Left cardiac atrium (tissue), 4 donors: ENCODE data around the gene PSME2. TPM values are rescaled to one million over a fixed set of nuclear protein-coding genes. Genes with fewer than 3 reads are reported as not detected.
A peak's percentile ranks its signal among the peaks of the same experiment; 100 is the strongest.

Experiments used
- ATAC-seq, 2 donors: fragments of 200-7000 bp; cut with Tn5 transposase; one replicate each; pipeline ENCODE4 v1.9.1; 2020; ENCODE audit warnings: mild to moderate bottlenecking in 2 of 2, moderate library complexity in 2 of 2
- DNase-seq: peaks from one replicate; pipeline ENCODE4 v3.0.0-alpha.2; 2020
- intact Hi-C, 2 donors: fragments of 100-400 bp; cut with DNase I; formaldehyde crosslinking; loops; one replicate each; pipeline versions ENCODE4 v1.14.1 to v1.15.1; 2022 to 2023
- microRNA-seq, 2 donors: library from miRNA; unstranded; fragments of <30 nt; microRNA quantifications; one replicate each; pipeline ENCODE4 v1.2.0, GENCODE V29; 2020
- total RNA-seq, 2 donors: library from RNA; stranded (reverse); fragmentation: NEBNext Ultra II Directional; extraction: Animal tissue kit (Norgen Biotek cat#: 25700); gene quantifications; one replicate each; pipeline ENCODE4 v1.2.1, GENCODE V29; 2021
- donor health status: DM: no; HTN: yes; CAD: no.
- donor health status: DM: no; HTN: yes; CAD: no; lungs with severe emphysema.
- donor health status: DM: yes; HTN: yes; CAD: no.
- donor health status: Dilated cardiomyopathy.

The PSME2 gene
- total RNA-seq, 2 donors from 2014 or later = 65.5 to 84.2 TPM

DNA sequence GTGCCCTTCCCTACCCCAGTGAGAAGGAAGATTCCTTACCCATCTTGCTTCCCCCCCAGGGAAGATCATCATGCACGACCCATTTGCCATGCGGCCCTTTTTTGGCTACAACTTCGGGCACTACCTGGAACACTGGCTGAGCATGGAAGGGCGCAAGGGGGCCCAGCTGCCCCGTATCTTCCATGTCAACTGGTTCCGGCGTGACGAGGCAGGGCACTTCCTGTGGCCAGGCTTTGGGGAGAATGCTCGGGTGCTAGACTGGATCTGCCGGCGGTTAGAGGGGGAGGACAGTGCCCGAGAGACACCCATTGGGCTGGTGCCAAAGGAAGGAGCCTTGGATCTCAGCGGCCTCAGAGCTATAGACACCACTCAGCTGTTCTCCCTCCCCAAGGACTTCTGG, 43.0 kb downstream of the PSME2 start:
- intact Hi-C loops = no loop called here
- no peak for ATAC-seq
- no peak for DNase-seq

DNA sequence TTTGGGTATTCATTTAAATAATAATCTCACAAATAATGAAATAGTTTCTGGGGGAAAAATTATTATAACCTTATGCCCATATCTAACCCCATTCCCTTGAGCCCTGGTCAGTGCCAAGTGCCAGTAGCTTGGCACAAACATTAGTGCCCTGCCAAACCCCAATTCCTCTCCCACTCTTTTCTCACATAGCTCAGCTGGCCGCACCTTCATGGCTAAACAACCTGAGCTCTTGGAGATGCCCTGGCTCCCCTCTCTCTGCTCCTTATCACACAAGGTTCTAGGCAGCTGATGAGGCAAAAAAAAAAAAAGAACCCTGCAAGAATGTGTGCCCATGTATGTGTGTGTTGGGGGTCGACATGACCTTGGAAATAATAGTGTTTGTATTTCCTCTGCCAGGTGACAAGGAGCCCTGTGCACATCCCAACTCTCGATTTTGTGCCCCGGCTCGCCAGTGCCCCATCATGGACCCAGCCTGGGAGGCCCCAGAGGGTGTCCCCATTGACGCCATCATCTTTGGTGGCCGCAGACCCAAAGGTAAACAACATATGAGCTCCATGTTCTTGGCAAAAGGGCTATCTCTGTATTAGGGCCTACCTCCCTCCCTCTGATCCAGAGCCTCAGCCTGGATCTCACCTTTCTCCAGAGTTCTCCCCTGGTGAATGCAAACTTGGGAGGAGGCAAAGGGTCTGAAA, 43.9 kb downstream of the PSME2 start:
- intact Hi-C loops = no loop called here
- ATAC-seq (no peak), DNase-seq (no peak)

DNA sequence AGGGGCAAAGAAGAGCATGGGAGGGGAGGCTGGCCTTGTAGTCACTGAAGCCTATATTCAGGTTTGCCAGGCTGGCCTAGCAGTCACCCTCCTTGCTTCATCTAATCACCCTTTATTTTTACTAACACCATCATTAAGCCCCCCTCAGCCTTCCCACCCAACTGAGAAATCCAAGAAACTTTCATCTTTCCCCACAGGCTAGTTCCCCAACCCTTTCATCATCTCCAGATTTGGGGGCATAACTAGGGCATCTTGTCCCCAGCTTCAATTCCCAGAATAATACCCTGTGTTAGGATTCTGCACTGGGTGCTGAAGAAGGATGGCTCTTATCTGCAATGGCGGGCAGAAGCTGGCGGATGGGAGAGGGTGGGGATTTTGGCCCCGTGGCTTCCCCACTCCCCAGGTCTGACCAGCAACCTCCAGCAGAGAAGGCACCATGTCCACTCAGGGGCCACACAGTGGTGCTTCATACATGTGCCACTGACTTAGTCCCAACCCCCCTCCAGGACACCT, 45.4 kb downstream of the PSME2 start:
- ATAC-seq (no peak), DNase-seq (no peak)
- intact Hi-C loops = no loop called here

DNA sequence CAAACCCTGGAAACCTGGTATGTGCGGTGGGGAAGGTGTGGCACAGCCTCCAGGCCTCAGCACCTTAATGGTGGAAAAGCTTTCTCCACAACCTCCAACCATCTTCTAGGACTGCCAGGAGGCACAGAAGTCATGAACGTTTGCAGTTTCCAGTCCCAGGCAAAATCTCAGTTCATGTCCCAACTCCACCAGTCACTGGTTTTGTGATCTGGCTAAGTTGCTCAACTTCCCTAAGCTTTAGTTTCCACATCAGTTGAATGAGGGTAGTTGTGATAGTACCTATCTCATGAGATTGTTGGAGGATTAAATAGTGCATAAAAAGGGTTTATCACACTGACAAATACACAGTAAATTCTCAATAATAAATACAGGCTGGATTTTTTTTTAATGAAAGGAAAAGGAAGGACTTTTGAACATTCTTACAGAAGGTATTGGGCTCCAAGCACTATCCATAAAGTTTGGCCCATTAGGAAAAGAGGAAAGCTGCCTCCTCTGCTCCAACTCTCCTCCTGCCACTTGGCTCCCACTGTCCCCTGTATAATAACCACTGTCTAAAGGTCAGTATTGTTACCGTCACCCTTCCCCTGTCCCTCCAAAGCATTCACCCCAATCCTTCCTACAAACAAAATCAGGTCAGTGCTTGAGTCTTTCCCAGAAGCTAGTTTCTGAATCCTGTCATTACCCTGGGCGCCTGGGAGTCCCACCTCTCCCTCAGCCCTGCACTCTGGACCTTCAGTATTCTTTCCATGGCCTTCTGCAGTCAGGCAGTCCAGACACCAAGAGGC, 46.0 kb downstream of the PSME2 start:
- no peak for DNase-seq
- ATAC-seq = no peak
- intact Hi-C loops = no loop called here

DNA sequence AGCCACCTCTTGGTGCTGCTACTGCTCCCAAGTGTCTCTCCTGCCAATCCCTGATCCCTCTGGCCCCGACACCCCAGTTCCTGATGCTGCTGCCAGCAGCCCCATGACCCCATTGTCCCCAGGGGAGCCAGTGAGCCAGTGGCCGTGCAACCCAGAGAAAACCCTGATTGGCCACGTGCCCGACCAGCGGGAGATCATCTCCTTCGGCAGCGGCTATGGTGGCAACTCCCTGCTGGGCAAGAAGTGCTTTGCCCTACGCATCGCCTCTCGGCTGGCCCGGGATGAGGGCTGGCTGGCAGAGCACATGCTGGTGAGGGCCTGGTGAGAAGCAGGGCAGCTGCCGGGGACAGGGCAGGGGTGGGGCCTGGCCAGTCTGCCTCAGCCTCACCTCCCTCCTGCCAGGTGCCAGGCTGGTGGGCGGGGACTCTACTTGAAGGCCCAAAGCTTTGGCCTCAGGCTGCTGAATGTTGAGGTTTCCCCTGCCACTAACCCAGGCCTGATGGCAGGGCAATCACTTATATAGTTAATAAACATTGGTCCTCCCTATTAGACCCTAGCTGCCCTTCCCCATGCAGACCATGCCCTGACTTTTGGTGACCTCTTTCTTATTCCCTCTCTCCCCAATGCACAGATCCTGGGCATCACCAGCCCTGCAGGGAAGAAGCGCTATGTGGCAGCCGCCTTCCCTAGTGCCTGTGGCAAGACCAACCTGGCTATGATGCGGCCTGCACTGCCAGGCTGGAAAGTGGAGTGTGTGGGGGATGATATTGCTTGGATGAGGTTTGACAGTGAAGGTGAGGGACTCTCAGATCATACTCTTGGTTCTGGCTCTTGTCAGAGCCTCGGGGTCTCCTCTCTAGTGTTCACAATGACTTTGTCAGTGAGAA, 47.2 kb downstream of the PSME2 start:
- ATAC-seq (no peak), DNase-seq (no peak)
- intact Hi-C loops = no loop called here

DNA sequence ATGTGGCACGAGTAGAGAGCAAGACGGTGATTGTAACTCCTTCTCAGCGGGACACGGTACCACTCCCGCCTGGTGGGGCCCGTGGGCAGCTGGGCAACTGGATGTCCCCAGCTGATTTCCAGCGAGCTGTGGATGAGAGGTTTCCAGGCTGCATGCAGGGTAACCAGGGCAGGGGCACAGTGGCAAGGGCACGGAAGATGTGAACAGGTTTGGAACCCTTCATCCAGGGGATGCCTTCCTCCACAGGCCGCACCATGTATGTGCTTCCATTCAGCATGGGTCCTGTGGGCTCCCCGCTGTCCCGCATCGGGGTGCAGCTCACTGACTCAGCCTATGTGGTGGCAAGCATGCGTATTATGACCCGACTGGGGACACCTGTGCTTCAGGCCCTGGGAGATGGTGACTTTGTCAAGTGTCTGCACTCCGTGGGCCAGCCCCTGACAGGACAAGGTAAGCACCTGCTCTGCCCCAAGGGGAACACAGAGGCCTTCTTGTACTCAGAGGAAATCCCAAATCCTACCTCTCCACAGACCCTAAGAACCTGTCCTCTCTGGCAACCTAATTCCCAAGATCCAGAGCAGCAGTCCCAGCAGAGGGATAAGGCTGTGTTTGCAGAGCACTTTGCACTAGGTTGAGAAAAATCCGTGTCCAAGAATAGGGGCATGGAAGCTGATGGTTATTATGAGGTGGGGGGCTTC, 48.0 kb downstream of the PSME2 start:
- intact Hi-C loops = no loop called here
- DNase-seq (no peak), ATAC-seq (no peak)

DNA sequence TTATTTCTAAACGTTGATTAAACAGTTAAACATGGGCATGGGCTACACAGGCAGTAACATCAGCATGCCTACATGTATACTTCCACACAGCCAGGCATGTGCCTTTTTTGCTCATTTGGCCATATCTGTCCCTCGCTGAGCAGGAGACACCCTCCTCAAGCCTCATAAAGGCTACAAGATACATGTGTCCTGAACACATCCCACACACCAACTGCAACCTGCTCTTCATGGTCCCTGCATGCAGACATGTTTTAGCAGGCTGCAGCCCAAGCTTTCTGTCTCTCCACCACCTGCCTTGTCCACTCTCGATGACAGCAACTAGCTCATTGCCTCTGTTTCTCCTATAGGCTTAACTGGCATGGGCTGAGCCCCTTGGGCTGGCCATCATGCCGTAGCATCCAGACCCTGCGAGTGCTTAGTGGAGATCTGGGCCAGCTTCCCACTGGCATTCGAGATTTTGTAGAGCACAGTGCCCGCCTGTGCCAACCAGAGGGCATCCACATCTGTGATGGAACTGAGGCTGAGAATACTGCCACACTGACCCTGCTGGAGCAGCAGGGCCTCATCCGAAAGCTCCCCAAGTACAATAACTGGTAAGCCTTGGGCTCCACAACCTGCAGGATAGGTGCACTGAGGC, 49.7 kb downstream of the PSME2 start:
- intact Hi-C loops = no loop called here
- DNase-seq = no peak
- no peak for ATAC-seq

DNA sequence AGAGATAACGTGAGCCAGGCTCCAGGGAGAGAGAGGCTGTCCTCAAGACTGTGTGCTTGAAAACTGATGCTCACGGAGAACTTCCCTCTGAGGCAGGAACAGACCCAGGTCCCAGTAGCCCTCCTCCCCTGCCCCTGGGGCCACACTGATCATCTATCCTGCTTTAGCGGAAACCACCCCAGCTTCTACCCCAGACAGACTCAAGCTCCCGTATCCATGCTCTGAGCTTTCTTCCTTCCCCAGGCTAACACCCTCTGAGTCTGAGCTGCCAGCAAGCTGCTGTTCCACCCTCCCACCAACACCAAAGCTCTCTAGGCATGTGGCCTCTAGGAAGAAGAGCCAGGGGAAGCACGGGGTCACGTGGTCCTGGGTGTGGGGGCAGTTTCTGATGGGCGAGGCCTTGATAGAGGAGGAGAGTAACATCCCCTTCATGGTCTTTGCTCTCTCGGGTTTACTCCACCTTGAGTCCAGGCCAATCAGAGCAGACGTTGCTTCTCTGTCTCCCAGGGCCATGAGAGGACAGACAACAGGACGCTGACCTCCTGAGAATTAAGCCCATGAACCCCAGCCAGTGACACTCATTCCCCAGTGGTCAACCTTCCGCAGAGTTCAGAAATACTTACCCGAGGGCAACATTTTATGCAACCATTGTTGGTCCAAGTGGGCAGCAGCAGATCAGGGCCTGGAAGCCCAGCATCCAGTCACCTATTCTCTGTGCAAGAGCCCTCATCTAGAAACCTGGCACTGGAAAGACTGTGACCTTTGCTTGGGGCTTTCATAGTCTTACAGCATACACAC, 50.9 kb downstream of the PSME2 start:
- intact Hi-C loops = no loop called here
- DNase-seq (peak; percentile 69), ATAC-seq (peak; percentile 7 to 13)

DNA sequence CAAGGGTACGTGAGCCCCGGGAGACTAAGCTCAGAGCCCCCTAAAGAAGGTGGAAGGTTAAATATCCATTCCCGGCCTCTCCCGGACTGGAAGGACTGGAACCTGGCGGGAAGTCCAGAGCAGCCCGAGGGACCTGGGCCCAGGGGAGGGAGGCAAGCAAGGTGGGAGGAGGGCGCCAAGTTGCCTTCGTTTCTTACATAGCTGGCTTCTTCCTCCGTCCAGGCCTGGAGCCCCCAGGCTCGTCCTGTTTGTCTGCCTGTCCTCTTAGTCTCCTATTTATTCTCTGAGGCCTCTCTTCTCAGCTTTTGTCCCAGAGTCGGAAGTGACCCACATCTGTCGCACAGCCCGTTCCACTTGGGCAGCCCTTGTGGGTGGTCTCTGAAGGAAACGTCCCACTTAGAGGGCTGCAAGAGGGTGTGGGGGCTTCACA, 51.6 kb downstream of the PSME2 start:
- intact Hi-C loops = loop anchor here in 1 of 2 donors (5.0 kb wide), 1 partner anchor 38 kb away; no protein-coding TSS in a partner anchor
- DNase-seq (no peak), ATAC-seq (no peak)

DNA sequence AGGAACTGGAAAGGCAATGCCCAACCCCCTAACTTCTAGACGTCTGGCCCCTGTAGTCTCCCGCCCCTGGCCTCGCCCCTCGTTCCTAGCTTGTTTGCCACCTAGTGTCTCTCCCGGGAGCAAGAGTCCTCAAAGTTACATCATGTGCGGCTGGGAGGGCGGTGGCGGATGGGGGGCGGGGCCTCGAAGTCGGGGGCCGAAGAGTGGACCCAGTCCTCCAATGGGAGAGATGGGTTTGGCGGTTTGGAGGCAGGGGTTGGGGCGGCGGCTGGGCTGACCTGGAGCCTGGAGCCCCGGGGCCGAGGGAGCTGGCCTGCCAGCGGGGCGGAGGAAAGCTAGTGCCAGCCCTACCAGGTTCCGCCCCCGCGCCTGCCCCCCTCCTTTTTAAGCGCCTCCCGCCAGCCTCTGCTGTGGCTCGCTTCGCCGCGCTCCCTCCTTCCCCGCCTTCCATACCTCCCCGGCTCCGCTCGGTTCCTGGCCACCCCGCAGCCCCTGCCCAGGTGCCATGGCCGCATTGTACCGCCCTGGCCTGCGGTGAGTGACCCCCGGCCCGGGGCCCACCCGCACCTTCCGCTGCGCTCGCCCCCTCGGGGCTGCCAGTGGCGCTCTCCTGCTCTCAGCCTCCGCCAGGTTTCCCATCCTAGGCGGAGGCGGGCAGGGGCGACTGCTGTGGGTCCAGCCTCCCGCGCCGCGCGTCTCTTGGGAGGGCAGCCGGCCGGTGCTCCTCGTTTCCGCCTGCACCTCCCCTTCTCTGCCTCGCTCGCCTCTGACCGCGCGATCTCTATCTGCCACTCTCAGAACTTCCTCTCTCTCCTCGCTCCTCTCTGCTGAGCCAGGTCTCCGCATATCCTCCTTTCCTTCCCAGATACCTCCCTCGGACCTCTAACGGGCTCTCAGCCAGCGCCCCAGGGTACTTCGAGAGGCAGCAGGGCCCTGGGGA, 52.2 kb downstream of the PSME2 start, which contains the start of gene PCK2:
Gene PCK2 (plus strand): TSS at position 411 of the 940 bp plus-strand sequence. CDS start 95 bp downstream, at position 506.
- DNase-seq (peak; percentile 94), ATAC-seq (peak; percentile 88 to 95)
- intact Hi-C loops = loop anchor here in 1 of 2 donors (5.0 kb wide), 1 partner anchor 37 kb away; no protein-coding TSS in a partner anchor

Small RNAs within 50 kb of the gene (microRNA-seq; reads per million reads assigned to microRNA genes)
- gene MIR7703 = 0 reads per million in 2 donors

Other genes with a start within 250 kb of the PSME2 start
- 10 to 100 TPM; 20.5 to 25.3 TPM for gene DHRS4, start 192.8 kb downstream of the PSME2 start, total RNA-seq
- 10 to 100 TPM; 11.8 to 18.9 TPM for gene DHRS4L2, start 157.7 kb downstream of the PSME2 start, total RNA-seq
- gene CARMIL3, start 94.6 kb downstream of the PSME2 start, total RNA-seq = under 1 TPM; 0.08 to 0.62 TPM
- not detected for gene CPNE6, start 75.0 kb downstream of the PSME2 start, total RNA-seq
- gene PCK2, start 52.3 kb downstream of the PSME2 start, total RNA-seq = 10 to 100 TPM; 11.5 to 13.0 TPM
- 10 to 100 TPM; 59.6 to 60.2 TPM for gene DCAF11, start 31.8 kb downstream of the PSME2 start, total RNA-seq
- gene NRL, start 31.7 kb downstream of the PSME2 start, total RNA-seq = 1 to 10 TPM; 1.6 to 1.8 TPM
- gene FITM1, start 16.0 kb downstream of the PSME2 start, total RNA-seq = 100 to 1,000 TPM; 103 to 131 TPM
- gene PSME1, start 10.4 kb downstream of the PSME2 start, total RNA-seq = 100 to 1,000 TPM in 1 of 2 donors, 10 to 100 TPM in 1; 91.6 to 103 TPM
- 10 to 100 TPM; 14.3 to 22.0 TPM for gene EMC9, start 5.0 kb downstream of the PSME2 start, total RNA-seq
- 10 to 100 TPM; 31.6 to 41.7 TPM for gene RNF31, start 888 bp upstream of the PSME2 start, total RNA-seq
- gene IRF9, start 14.7 kb upstream of the PSME2 start, total RNA-seq = 10 to 100 TPM; 44.7 to 84.6 TPM
- gene REC8, start 25.5 kb upstream of the PSME2 start, total RNA-seq = 1 to 10 TPM; 8.4 to 8.9 TPM
- 10 to 100 TPM; 11.8 to 30.2 TPM for gene IPO4, start 42.2 kb upstream of the PSME2 start, total RNA-seq
- gene TM9SF1, start 48.8 kb upstream of the PSME2 start, total RNA-seq = 10 to 100 TPM; 30.7 to 34.0 TPM
- gene TSSK4, start 59.1 kb upstream of the PSME2 start, total RNA-seq = under 1 TPM in 1 of 2 donors, not detected in 1; 0.21 TPM
- gene CHMP4A, start 66.9 kb upstream of the PSME2 start, total RNA-seq = 10 to 100 TPM; 34.7 to 38.4 TPM
- 10 to 100 TPM; 14.5 to 18.2 TPM for gene MDP1, start 69.5 kb upstream of the PSME2 start, total RNA-seq
- 100 to 1,000 TPM; 162 to 186 TPM for gene NEDD8, start 85.8 kb upstream of the PSME2 start, total RNA-seq
- 10 to 100 TPM; 24.1 to 34.1 TPM for gene GMPR2, start 86.3 kb upstream of the PSME2 start, total RNA-seq
- gene TINF2, start 96.0 kb upstream of the PSME2 start, total RNA-seq = 10 to 100 TPM; 45.3 to 49.2 TPM
- gene TGM1, start 116.6 kb upstream of the PSME2 start, total RNA-seq = 1 to 10 TPM; 5.5 to 6.4 TPM
- gene RABGGTA, start 125.0 kb upstream of the PSME2 start, total RNA-seq = 10 to 100 TPM; 16.1 to 18.6 TPM
- gene DHRS1, start 153.2 kb upstream of the PSME2 start, total RNA-seq = 1 to 10 TPM; 7.9 to 8.4 TPM
- 10 to 100 TPM; 17.5 to 21.7 TPM for gene NOP9, start 153.2 kb upstream of the PSME2 start, total RNA-seq
- gene CIDEB, start 161.4 kb upstream of the PSME2 start, total RNA-seq = 1 to 10 TPM; 6.4 to 6.9 TPM
- gene LTB4R2, start 163.5 kb upstream of the PSME2 start, total RNA-seq = 1 to 10 TPM; 1.6 to 2.8 TPM
- gene LTB4R, start 164.9 kb upstream of the PSME2 start, total RNA-seq = 1 to 10 TPM; 2.8 to 3.2 TPM
- 10 to 100 TPM; 19.2 to 43.9 TPM for gene ADCY4, start 188.5 kb upstream of the PSME2 start, total RNA-seq
- gene RIPK3, start 193.4 kb upstream of the PSME2 start, total RNA-seq = 1 to 10 TPM; 6.5 to 6.7 TPM
- 10 to 100 TPM; 23.9 to 30.9 TPM for gene NFATC4, start 221.6 kb upstream of the PSME2 start, total RNA-seq